ENCODE measurements around the gene SLAMF6. TPM values are rescaled to one million over a fixed set of nuclear protein-coding genes. Genes with fewer than 3 reads are reported as not detected.

The SLAMF6 gene
- not detected in 2 replicates for total RNA-seq (ENCODE audit: low replicate concordance)

GRCh38 chr1:160522622-160523345, at the start of gene SLAMF6:
TSS of gene SLAMF6 (minus strand) at chr1:160523255. CDS start at chr1:160523192, 63 bp downstream.

Other genes starting within 250 kb of the SLAMF6 start
- gene PEX19, start 238.1 kb downstream of the SLAMF6 start, total RNA-seq (ENCODE audit: low replicate concordance): 30.3 and 33.5 TPM in 2 replicates
- 301 and 376 TPM in 2 replicates for gene COPA, start 180.0 kb downstream of the SLAMF6 start, total RNA-seq (ENCODE audit: low replicate concordance)
- gene NCSTN, start 179.9 kb downstream of the SLAMF6 start, total RNA-seq (ENCODE audit: low replicate concordance): 59.3 and 60.1 TPM in 2 replicates
- gene NHLH1, start 156.2 kb downstream of the SLAMF6 start, total RNA-seq (ENCODE audit: low replicate concordance): not detected in 2 replicates
- 1.7 TPM in 1 of 2 replicates, not detected in the other for gene VANGL2, start 122.7 kb downstream of the SLAMF6 start, total RNA-seq (ENCODE audit: low replicate concordance)
- gene CD84, start 56.2 kb upstream of the SLAMF6 start, total RNA-seq (ENCODE audit: low replicate concordance): not detected in 2 replicates
- not detected in 2 replicates for gene SLAMF1, start 123.8 kb upstream of the SLAMF6 start, total RNA-seq (ENCODE audit: low replicate concordance)
- gene CD48, start 188.6 kb upstream of the SLAMF6 start, total RNA-seq (ENCODE audit: low replicate concordance): not detected in 2 replicates
- gene SLAMF7, start 216.0 kb upstream of the SLAMF6 start, total RNA-seq (ENCODE audit: low replicate concordance): not detected in 2 replicates

Data from smooth muscle cell of the coronary artery (primary cell).